GM12801 (cell line): Measurements from ENCODE around the gene MYO1D.

Source experiments
- TF ChIP-seq, protein P1 (sequence below): IDR thresholded peaks from one replicate; pipeline ENCODE4 v1.5.1; 2011; ENCODE audit warnings: control low read depth; ENCODE audit not compliant: insufficient read length; ENCODE audit errors: extremely low read depth

Gene MYO1D

DNA sequence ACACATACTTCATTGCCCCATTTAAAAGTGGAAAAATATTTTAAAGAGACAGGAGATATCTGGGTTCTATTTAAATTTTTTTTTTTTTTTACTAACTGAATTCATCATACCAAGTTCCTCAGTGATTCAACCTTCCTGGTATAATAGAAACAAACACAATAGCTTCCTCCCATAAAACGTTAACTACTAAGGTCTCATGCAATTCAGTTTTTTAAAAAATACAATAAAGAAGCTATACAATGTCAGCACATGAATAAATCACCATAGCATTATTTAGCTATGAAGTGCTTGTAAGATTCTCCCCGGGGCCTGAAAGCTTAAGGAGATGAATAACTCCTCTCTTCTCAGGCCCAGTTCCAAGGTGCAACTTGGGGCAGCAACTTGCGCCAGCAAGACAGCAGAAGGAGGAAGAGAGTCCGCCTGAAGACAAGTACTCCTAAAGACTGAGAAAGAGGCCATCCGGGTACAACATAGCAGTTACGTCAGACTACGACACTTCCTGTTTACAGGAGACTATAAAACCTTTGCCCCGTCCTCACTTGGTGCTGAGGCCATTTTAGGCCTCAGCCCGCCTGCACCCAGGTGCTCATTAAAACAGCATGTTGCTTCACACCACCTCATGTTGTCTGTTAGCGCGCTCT, 81.5 kb downstream of the MYO1D start:
- TF ChIP-seq, protein P1, sequence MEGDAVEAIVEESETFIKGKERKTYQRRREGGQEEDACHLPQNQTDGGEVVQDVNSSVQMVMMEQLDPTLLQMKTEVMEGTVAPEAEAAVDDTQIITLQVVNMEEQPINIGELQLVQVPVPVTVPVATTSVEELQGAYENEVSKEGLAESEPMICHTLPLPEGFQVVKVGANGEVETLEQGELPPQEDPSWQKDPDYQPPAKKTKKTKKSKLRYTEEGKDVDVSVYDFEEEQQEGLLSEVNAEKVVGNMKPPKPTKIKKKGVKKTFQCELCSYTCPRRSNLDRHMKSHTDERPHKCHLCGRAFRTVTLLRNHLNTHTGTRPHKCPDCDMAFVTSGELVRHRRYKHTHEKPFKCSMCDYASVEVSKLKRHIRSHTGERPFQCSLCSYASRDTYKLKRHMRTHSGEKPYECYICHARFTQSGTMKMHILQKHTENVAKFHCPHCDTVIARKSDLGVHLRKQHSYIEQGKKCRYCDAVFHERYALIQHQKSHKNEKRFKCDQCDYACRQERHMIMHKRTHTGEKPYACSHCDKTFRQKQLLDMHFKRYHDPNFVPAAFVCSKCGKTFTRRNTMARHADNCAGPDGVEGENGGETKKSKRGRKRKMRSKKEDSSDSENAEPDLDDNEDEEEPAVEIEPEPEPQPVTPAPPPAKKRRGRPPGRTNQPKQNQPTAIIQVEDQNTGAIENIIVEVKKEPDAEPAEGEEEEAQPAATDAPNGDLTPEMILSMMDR = no peak

DNA sequence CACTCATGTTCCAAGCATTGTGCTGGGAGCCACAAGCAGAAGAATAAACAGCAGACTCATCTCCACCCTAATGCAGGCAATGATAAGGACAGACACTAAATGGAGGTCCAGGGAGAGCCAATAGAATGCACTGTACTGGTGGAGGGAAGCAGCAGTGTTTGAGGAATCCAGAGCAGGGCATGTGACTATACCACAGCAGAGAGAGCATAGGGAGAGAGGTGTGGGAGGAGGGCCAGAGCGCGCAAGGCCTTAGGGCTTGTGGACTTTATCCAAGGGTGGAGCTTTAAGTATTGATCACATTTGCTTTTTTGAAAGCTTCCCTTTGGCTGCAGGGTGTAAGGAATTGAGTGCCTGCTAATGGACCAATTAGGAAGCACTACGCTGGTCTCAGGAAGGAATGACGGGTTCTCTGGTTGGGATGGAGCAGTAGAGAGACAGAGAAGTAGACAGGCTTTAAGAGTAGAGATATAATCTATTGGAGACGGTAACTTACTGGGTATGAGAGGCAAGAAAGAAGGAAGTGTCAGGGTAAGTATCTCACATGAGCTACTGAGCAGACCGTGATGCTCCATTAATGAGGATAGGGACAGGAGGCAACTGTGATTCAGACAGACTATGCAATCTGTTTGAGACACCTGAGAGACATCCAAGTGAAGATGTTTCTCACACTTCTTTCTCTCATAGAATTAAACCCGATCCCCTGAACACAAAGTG, 82.2 kb downstream of the MYO1D start:
- TF ChIP-seq, protein P1 = no peak

GRCh38 chr17:32793841-32794240, 83.1 kb downstream of the MYO1D start:
- TF ChIP-seq, protein P1 = no peak

- TF ChIP-seq, protein P1 = no peak
Observed at GRCh38 chr17:32792207-32792606, 84.7 kb downstream of the MYO1D start.

DNA sequence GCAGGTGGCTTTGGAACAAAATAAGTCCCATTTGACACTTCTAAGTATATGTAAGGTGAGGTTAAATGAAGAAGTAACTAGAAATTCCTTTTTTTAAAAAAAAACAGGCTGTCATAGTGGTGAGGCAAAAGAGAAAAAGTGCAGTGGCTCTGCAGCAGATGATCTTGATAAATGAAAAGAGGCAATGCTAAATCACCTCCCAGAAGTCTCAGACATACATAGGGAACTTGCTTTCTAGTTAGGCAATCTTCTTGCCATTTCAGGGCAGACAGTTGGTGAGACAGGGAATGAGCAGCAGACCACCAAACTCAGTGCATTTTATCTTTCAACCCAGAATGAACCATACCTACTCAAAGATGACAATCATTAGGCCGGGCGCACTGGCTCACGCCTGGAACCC, 90.8 kb downstream of the MYO1D start:
- TF ChIP-seq, protein P1 = no peak

- TF ChIP-seq, protein P1 = no peak
Observed at GRCh38 chr17:32784113-32784512, 92.8 kb downstream of the MYO1D start.

DNA sequence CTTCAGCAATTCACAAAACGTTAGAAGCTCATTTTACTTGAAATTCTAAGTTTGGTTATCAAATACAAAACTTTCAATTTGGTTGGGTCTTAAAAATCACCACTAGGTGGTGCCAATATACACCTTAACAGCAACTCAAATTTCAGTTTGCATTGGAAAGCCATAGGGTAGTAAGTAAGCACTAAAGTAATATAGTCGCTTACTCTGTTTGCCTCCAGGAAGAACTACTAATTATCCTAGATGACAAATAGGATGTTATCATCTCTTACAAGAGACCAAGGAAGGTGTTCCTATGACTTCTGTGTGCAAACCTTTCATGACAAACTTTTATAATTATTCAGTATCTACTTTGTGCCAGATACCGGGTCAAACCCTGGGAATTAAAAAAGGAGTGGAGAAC, 93.3 kb downstream of the MYO1D start:
- TF ChIP-seq, protein P1 = no peak
